Activated CD4-positive, alpha-beta T cell treated with anti-CD3 and anti-CD28 coated beads for 36 hours (primary cell): ENCODE measurements around the gene C14orf180. TPM values are rescaled to one million over a fixed set of nuclear protein-coding genes. Genes with fewer than 3 reads are reported as not detected.
A peak's percentile ranks its signal among the peaks of the same experiment; 100 is the strongest.

Experiments used
- ATAC-seq: fragments of 200-7000 bp; cut with Tn5 transposase; one replicate; pipeline ENCODE4 v1.10.0; 2021; ENCODE audit warnings: mild to moderate bottlenecking, moderate library complexity
- CTCF ChIA-PET: fragments of 350-600 bp; sonication (Branson Sonifier 250); formaldehyde crosslinking; loops from one replicate; lab custom pipeline; 2021; ENCODE audit warnings: antibody characterized with exemption; lab: Charles Lee
- POLR2A ChIA-PET: fragments of 350-600 bp; sonication (Branson Sonifier 250); formaldehyde crosslinking; loops from one replicate; lab custom pipeline; 2021; ENCODE audit warnings: antibody characterized with exemption, inconsistent platforms; lab: Charles Lee
- DNase-seq: peaks from one replicate; pipeline ENCODE4 v3.0.0-alpha.2; 2020
- H3K27ac Mint-ChIP-seq: one replicate; pipeline ENCODE4 v1.8.0; 2021; ENCODE audit warnings: mixed read lengths
- H3K27me3 Mint-ChIP-seq: one replicate; pipeline ENCODE4 v1.8.0; 2021; ENCODE audit warnings: mixed read lengths
- H3K36me3 Mint-ChIP-seq: one replicate; pipeline ENCODE4 v1.8.0; 2021; ENCODE audit warnings: low read depth, mixed read lengths
- H3K4me1 Mint-ChIP-seq: one replicate; pipeline ENCODE4 v1.8.0; 2021; ENCODE audit warnings: mixed read lengths
- H3K4me3 Mint-ChIP-seq: one replicate; pipeline ENCODE4 v1.8.0; 2021; ENCODE audit warnings: mild to moderate bottlenecking, moderate library complexity, mixed read lengths
- H3K9me3 Mint-ChIP-seq: one replicate; pipeline ENCODE4 v1.8.0; 2021; ENCODE audit warnings: low read depth, mixed read lengths
- intact Hi-C, 2 experiments: fragments of 100-400 bp; cut with DNase I in 1 of 2; cut with micrococcal nuclease in 1 of 2; formaldehyde crosslinking; loops; one replicate each; pipeline versions ENCODE4 v1.14.2 to v1.15.1; 2022 to 2024; cut with DNase I, micrococcal nuclease
- total RNA-seq, 2 experiments: library from RNA; stranded (reverse); gene quantifications; one replicate each; pipeline ENCODE4 v1.2.3, GENCODE V29; 2021

Gene C14orf180
- total RNA-seq, 2 experiments from 2014 or later, result not detected

GRCh38 chr14:104600141-104600643, 20.6 kb downstream of the C14orf180 start:
- ATAC-seq (no peak), DNase-seq (peak; percentile 3)
- Mint-ChIP-seq H3K27ac (no peak overlapping the region), H3K36me3 (no peaks in the 10 kb centered on the region), H3K9me3 (no peaks in the 10 kb centered on the region), H3K27me3 (peaks cover 25% of the 10 kb centered on the region), H3K4me1 (peaks cover 3% of the 10 kb centered on the region), H3K4me3 (no peak overlapping the region)
- ChIA-PET POLR2A (no interaction called here), CTCF (no interaction called here)
- intact Hi-C loops, result no loop called here

- H3K27me3 Mint-ChIP-seq, result peaks cover 28% of the 10 kb centered on the region
- H3K27ac Mint-ChIP-seq, result no peak overlapping the region
- no peak overlapping the region for H3K4me3 Mint-ChIP-seq
- ChIA-PET CTCF (no interaction called here), POLR2A (no interaction called here)
- peaks cover 3% of the 10 kb centered on the region for H3K4me1 Mint-ChIP-seq
- no peak for ATAC-seq
- intact Hi-C loops, result no loop called here
- H3K9me3 Mint-ChIP-seq, result no peaks in the 10 kb centered on the region
- peak; percentile 0 for DNase-seq
- H3K36me3 Mint-ChIP-seq, result no peaks in the 10 kb centered on the region
Measured at GRCh38 chr14:104600805-104601204, 21.2 kb downstream of the C14orf180 start.

GRCh38 chr14:104601786-104602185, 22.2 kb downstream of the C14orf180 start:
- Mint-ChIP-seq H3K36me3 (no peaks in the 10 kb centered on the region), H3K4me1 (peaks cover 3% of the 10 kb centered on the region), H3K27ac (no peak overlapping the region), H3K4me3 (no peak overlapping the region), H3K9me3 (no peaks in the 10 kb centered on the region), H3K27me3 (peaks cover 31% of the 10 kb centered on the region)
- ATAC-seq, result no peak
- CTCF ChIA-PET, result interaction anchor here (1.0 kb wide), 1 partner anchor 37 kb away, joined by 5 read pairs; no protein-coding TSS in a partner anchor
- DNase-seq, result no peak
- POLR2A ChIA-PET, result no interaction called here
- intact Hi-C loops, result no loop called here

GRCh38 chr14:104602315-104602932, 22.9 kb downstream of the C14orf180 start:
- H3K9me3 Mint-ChIP-seq, result no peaks in the 10 kb centered on the region
- H3K27ac Mint-ChIP-seq, result no peak overlapping the region
- H3K27me3 Mint-ChIP-seq, result peaks cover 31% of the 10 kb centered on the region

GRCh38 chr14:104602933-104603325, 23.4 kb downstream of the C14orf180 start:
- no peak overlapping the region for H3K4me3 Mint-ChIP-seq
- no peak overlapping the region for H3K27ac Mint-ChIP-seq
- peaks cover 29% of the 10 kb centered on the region for H3K27me3 Mint-ChIP-seq
- intact Hi-C loops, result no loop called here
- POLR2A ChIA-PET, result no interaction called here
- no peaks in the 10 kb centered on the region for H3K36me3 Mint-ChIP-seq
- CTCF ChIA-PET, result no interaction called here
- no peaks in the 10 kb centered on the region for H3K9me3 Mint-ChIP-seq
- ATAC-seq, result no peak
- peaks cover 3% of the 10 kb centered on the region for H3K4me1 Mint-ChIP-seq
- DNase-seq, result no peak

More at GRCh38 chr14:104602315-104602932, 22.9 kb downstream of the C14orf180 start:
- POLR2A ChIA-PET, result no interaction called here
- ATAC-seq, result no peak
- no peak overlapping the region for H3K4me3 Mint-ChIP-seq
- CTCF ChIA-PET, result no interaction called here
- no peak for DNase-seq
- intact Hi-C loops, result no loop called here
- H3K36me3 Mint-ChIP-seq, result no peaks in the 10 kb centered on the region
- peaks cover 3% of the 10 kb centered on the region for H3K4me1 Mint-ChIP-seq

- Mint-ChIP-seq H3K27ac (no peak overlapping the region), H3K9me3 (no peaks in the 10 kb centered on the region), H3K4me1 (peaks cover 3% of the 10 kb centered on the region), H3K36me3 (no peaks in the 10 kb centered on the region), H3K27me3 (peaks cover 29% of the 10 kb centered on the region), H3K4me3 (peak overlapping the region; percentile 39)
- intact Hi-C loops, result no loop called here
- DNase-seq (no peak), ATAC-seq (no peak)
- ChIA-PET POLR2A (no interaction called here), CTCF (no interaction called here)
Measured at GRCh38 chr14:104603711-104604401, 24.3 kb downstream of the C14orf180 start.

- Mint-ChIP-seq H3K9me3 (no peaks in the 10 kb centered on the region), H3K4me1 (peaks cover 3% of the 10 kb centered on the region), H3K27me3 (peaks cover 31% of the 10 kb centered on the region), H3K4me3 (peak within 1 kb of the TSS; percentile 39), H3K36me3 (no peaks in the 10 kb centered on the region), H3K27ac (no peak within 1 kb of the TSS)
- DNase-seq (peak; percentile 52), ATAC-seq (peak; percentile 58)
- CTCF ChIA-PET, result no interaction called here
- POLR2A ChIA-PET, result no interaction called here
- intact Hi-C loops, result no loop called here
Measured at GRCh38 chr14:104604458-104605449, 25.2 kb downstream of the C14orf180 start, which contains the start of gene TMEM179. TSS of gene TMEM179 (minus strand) at chr14:104604772. CDS start at chr14:104604741, 31 bp downstream.

GRCh38 chr14:104609666-104610065, 30.1 kb downstream of the C14orf180 start:
- Mint-ChIP-seq H3K4me3 (no peak overlapping the region), H3K9me3 (no peaks in the 10 kb centered on the region), H3K36me3 (no peaks in the 10 kb centered on the region), H3K27me3 (peaks cover 23% of the 10 kb centered on the region), H3K27ac (no peak overlapping the region), H3K4me1 (no peaks in the 10 kb centered on the region)
- no peak for DNase-seq
- ChIA-PET POLR2A (no interaction called here), CTCF (no interaction called here)
- no peak for ATAC-seq
- intact Hi-C loops, result no loop called here

- no peak overlapping the region for H3K27ac Mint-ChIP-seq
- no peak for ATAC-seq
- H3K9me3 Mint-ChIP-seq, result no peaks in the 10 kb centered on the region
- POLR2A ChIA-PET, result no interaction called here
- H3K27me3 Mint-ChIP-seq, result peaks cover 16% of the 10 kb centered on the region
- H3K36me3 Mint-ChIP-seq, result no peaks in the 10 kb centered on the region
- DNase-seq, result no peak
- no peak overlapping the region for H3K4me3 Mint-ChIP-seq
- intact Hi-C loops, result no loop called here
- no peaks in the 10 kb centered on the region for H3K4me1 Mint-ChIP-seq
- CTCF ChIA-PET, result no interaction called here
Measured at GRCh38 chr14:104610749-104611310, 31.3 kb downstream of the C14orf180 start.

GRCh38 chr14:104611881-104612280, 32.3 kb downstream of the C14orf180 start:
- CTCF ChIA-PET, result no interaction called here
- POLR2A ChIA-PET, result no interaction called here
- H3K9me3 Mint-ChIP-seq, result no peaks in the 10 kb centered on the region
- no peaks in the 10 kb centered on the region for H3K36me3 Mint-ChIP-seq
- intact Hi-C loops, result no loop called here
- H3K4me3 Mint-ChIP-seq, result no peak overlapping the region
- no peaks in the 10 kb centered on the region for H3K4me1 Mint-ChIP-seq
- no peak overlapping the region for H3K27ac Mint-ChIP-seq
- no peak for DNase-seq
- H3K27me3 Mint-ChIP-seq, result peaks cover 16% of the 10 kb centered on the region
- ATAC-seq, result no peak
